GM21619 (cell line): ENCODE results near the gene GTSF1L.
A peak's percentile ranks its signal among the peaks of the same experiment; 100 is the strongest.

ENCODE experiments used
- ATAC-seq: cut with Tn5 transposase; IDR thresholded peaks from one replicate; pipeline ENCODE4 v1.9.1; 2021; ENCODE audit not compliant: unreplicated experiment

GTSF1L gene

DNA sequence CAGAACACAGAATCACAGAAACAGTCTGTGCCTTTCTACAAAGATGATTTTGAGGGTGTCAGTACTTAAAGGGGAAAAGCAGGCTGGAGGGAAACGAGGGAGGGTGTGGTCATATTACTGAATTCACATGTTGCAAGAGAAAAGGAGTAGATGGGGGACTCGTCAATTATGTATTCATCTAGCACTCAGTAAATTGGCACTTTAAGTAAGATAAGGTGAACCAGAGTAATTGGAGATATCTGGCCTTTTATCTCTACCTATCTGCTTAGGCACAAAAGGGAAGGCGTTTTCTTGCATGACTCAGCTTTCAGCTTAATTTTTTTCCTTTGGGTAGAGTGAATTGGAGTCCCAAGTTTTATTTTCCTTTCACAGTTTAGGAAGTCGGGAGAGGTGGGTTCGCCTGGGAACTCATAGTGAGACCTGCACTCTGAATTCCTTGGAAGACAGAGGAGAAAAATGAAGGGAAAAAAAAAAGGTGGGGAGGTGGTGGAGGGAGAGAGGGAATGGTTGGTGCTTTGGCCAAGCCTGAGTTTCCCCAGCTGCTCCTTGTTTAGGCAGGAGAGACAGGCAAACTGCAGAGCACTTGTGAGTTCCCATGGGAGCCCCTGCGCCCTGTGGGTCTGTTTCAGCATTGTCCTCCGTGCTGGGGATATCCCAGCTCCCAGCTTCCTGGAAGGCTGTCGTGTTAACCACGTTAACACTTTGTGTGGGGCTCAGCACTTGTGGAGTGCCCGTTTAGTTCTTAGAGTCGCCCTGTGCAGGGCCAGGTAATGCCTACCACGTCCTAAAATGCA, 19.7 kb upstream of the GTSF1L start:
- ATAC-seq, result no peak

DNA sequence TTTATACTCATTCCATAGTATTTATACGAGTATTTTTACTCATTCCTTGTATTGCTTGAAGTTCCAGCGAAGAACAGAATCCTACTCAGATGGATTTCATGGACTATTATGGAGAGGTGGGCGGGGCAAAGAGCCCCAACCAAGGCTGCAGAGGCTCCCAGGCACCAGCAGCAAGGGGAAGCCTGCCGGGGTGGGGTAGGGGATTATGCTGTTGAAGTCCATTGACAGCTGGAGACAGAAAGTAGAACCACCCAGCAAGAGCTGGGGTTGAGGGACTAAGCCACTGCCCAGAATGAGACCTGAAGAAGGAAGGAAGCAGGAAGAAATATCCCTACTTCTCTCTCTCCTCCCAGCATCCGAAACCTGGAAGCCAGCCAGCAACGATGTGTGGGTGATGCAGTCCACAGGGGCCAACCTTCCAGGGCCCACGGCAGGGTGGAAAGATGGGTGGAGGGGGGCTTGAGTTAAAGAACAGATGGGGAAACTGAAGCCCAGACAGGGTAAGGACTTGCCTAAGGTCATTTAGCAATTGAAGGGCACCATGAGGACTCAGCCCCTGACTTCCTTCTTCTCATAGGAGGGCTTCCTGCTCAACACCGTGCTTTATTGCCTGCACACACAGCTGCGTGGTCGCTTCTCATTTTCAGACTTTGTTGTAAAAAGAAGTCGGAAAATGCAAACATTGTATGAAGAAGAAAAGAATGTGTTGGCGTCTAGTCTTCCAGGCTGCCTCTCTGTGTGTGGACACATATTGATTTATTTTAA, 18.3 kb upstream of the GTSF1L start:
- no peak for ATAC-seq

DNA sequence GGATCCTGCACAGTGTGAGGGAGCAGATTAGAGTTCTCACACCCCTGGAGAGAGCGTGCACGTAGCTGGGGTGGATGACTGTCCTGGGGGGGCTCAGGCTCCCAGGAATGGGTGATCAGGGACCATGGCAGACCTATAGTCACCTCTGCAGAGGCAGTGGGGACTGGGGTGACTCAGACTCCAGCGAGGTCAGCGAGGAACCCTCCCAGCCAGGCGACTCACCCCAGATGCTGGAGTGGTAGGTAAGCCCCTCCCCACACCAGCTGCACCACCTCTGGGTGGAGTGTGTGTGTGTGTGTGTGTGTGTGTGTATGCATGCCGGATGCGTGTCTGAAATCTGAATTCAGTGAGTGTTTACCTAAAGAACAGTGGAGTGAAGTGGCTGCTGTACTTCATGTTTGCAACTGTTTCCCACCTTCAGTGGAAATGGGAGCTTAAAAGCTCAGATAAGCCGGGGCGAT, 17.4 kb upstream of the GTSF1L start:
- no peak for ATAC-seq

DNA sequence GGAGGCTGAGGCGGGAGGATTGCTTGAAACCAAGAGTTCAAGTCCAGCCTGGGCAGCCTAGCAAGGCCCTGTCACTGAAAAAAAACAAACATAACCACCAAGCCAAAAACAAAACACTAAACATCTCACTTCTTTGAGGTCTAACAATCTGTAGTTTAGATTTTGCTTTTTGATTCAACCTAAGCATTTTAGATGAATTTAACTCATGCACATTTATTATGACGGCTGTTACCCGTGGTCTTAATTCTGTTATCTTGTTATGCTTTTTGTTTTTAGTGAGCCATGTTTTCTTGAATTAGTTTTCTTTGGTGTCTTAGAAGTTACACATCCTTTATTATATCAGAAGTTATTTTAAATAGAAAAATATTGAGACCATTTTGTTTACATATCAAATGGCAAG, 13.8 kb upstream of the GTSF1L start:
- ATAC-seq, result no peak

DNA sequence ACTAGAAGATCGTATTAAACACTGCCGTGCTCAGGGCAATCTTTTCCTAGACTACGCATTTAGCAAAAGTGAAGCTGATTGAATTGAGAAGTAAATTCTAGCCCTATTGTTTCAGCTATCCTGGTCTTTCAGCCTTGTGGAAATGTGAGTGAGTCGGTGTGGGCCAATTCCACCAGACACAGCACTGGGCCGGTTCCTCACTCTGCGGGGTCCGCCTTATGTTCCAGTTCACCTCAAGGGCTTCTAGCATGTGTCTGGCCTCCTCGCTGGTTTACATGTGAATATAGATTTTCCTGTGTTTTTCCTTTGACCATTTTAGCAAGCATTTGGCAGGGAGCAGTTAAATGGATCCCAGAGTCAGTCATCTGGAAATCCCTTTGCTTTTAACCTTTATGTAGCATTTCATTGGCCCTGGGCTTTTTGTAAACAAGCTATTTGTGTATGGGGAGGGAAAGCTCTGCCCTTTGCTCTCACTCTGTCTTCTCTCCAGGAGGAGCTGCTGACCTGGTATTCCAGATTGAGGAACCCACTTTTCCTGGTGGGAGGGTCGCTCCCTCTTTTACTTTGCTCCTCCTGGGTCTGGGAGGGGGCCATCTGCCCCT, 12.4 kb upstream of the GTSF1L start:
- ATAC-seq, result no peak

DNA sequence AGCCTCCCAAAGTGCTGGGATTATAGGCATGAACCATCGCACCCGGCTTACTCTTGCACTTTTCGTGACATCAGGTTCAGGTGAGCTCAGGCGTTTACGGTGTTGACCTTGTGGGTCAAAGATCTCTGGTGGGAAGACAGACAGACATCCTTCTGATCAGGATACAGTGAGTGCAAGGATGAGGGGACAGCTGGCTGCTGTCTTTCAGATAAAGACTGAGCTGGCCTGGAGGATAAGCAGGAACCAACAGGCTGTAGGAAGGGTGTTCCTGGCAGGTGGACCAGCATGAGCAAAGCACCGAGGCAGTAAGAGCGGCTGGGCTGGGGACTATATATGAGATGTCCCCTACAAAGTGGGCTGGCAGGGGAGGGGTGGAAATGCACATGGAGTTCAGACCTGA, 11.1 kb upstream of the GTSF1L start:
- no peak for ATAC-seq

DNA sequence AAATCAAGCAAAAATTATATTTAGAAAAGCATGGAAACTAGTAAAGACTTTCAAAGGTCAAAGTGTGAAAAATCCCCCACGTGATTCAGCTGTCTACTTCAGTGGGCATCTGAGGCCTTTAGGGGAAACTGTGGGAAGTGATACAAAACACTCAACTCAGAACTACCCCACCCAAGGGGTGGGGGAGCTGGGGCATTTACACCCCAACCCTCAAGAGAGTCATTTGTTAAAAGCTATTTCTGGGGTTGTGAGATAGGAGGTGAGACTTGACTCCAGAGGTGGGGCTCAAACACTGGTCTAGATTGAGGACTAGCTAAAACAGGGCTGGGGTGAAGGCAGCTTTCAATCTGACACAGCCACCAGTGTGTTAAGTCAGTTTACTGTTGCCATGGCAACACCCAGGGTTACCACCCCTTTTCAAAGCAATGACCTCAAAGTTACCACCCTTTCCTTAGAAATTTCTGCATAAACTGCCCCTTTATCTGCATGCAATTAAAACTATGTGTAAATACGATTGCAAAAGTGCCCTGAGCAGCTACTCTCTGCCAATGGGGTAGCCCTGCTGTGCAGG, 9.9 kb upstream of the GTSF1L start:
- ATAC-seq, result peak; percentile 72

DNA sequence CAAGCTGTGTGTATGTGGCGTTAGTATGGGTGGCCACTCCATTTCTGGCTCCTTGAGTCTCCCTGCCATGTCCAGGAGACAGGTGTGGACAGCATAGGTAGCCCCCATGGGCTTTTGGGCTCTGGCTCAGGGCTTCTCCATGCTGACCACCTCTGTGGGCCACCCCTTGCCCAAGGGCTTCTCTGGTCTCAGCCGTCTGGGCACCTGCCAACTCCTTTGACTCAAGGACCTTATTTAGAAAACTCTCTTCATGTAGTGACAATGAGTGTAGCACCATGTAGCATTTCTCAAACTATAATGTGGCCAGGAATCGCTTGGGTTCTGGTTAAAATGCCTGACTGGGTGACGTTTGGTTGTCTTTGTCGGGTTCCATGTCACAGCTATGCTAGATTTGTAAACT, 5.1 kb upstream of the GTSF1L start:
- ATAC-seq, result no peak

DNA sequence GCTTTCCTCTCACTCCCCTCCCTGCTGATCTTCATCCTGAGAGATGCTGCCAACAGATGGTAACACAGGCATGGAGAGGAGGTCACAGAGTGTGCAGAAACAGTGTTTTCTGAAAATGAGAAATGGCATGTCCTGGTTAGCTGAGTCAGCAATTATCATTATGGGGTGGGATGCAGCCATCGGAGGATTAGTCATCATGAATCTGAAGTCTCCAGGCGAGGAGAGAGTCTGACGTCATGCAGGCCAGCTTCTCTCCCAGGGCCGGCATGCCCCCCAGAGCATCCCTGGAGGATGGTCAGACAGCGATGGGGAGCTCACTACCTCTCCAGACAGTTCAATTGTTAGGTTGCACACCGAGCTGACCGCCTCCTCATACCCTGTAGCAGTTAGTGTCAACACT, 4.7 kb upstream of the GTSF1L start:
- no peak for ATAC-seq

DNA sequence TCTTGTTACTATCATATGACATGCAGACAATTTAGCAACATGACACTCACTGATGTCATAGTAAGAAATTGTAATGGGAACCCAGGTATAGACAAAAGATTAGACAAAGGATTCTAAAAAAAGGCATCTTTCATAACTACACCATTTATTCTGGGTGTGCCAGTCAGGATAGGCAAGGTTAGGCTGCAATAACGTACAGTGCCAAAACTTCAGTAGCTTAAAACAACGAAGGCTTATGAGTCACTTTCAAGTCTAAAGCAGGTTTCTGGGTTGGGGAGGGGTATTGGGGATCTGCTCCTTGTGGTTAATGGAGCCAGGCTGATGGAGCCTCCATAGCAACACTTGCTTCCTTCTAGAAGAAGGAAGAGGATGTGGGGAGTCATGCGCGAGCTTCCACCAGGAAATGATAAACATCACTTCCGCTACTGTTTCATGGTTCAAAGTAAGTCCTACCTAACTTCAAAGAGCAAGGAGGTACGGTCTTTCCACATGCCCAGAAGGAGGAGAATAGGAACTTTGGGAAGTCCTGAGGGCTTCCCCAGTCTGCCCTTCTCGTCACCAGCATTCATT, 2.0 kb upstream of the GTSF1L start:
- no peak for ATAC-seq

DNA sequence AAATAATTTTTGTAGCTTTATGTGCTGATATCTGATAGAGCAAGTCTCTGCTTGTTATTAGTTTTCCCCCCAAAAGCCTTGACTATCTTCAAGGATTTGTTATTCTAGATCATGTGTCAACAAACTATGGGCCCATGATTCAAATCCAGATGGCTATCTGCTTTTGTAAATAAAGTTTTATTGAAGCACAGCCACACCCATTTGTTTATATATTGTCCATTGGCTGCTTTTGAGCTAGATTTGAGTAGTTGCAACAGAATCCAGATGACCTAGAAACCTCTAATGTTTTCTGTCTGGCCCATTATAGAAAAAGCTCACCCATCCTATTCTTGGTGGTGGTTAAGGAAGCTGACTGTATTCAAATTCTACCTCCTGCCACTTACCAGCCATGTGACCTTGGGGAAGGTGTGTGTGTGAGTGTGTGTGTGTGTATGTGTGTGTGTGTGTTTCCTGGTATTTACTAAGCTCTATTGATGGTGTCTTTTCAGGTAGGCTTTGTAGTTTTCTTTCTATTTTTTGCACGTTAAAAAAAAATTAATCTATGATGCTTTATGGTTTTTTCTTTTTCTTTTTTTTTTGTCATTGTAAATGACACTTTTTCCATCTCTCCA, 1.3 kb upstream of the GTSF1L start:
- peak; percentile 62 for ATAC-seq

DNA sequence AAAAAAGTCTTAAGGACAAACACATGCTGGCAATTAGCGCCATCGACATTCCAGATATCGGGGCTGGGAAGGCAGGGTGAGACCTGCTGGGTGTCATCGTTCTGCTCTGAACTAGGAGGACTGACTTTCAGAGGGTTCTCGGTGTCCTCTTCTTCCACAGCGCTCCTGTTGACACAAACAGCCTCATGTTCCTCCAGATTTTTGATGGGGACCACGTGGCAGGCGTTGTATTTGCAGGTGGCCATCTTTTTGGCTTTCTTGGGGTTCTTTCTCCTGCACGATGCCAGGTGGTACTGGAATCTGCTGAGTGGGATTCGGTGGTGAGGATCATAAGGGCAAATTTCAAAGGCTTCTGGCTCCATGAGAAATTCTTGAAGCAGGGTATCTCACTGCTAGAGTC, 469 bp downstream of the GTSF1L start:
- ATAC-seq, result no peak

DNA sequence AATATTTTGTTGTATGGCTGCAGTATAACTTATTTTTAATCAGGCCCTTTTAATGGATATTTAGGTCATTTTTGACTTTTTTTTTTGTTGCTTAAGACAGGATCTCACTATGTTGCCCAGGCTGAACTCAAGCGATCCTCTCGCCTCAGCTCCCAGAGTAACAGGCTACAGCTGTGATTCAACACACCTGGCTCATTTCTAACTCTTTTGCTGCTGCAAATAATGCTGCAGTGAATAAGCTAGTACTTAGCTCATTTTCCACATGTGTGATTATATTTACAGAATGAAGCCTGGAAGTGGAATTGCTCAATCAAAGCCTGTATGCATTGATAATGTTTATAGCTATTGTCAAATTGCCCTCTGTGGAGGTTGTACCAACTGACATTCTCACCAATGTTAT, 1.1 kb downstream of the GTSF1L start:
- no peak for ATAC-seq

DNA sequence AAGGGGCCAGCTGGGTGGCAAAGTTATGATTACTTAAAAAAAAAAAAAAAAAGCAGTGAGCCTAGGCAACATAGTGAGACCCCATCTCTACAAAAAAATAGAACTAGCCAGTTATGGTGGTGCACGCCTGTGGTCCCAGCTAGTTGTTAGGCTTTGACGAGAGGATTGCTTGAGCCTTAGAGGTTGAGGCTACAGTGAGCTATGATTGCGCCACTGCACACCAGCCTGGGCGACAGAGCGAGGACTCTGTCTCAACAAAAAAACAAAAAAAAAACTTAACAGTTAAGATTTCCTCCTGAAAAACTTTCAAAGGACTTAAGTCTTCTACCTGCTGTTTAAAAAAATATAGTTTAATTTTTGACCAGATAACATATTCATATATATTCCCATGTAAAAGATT, 2.4 kb downstream of the GTSF1L start:
- no peak for ATAC-seq

DNA sequence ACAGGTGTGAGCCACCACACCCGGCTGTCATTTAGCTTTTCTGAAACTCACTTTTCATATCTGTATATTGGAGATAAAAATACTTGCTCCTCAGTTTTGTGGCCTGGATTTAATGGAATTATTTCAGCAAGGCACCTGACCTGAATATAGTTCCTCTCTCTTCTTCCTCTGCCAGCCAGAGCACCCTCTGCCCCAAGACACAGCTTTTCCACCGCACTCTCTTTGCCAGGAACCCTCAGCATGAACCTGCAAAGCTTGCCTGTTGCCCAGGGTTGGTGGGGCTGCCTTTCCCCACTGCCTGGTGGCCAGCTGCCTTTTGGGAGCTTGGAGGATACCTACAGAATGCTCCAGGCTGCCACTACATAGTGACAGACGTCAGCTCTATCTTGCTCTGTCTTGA, 3.1 kb downstream of the GTSF1L start:
- ATAC-seq, result no peak

DNA sequence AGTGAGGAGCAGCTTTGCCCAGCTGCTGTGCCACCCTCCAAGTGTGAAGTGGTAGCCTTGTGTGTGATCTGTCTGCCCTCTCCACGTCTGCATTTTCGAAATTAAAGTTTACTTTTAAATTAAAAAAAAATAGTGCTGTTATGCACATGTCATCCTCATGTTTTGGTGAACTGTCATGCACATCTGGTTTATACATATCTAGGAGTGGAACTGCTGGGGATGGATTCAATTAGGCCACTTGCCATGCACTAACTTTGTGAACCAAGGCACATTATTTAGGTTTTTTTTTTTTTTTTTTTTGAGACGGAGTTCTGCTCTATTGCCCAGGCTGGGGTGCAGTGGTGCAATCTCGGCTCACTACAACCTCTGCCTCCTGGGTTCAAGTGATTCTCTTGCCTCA, 3.6 kb downstream of the GTSF1L start:
- ATAC-seq, result no peak

DNA sequence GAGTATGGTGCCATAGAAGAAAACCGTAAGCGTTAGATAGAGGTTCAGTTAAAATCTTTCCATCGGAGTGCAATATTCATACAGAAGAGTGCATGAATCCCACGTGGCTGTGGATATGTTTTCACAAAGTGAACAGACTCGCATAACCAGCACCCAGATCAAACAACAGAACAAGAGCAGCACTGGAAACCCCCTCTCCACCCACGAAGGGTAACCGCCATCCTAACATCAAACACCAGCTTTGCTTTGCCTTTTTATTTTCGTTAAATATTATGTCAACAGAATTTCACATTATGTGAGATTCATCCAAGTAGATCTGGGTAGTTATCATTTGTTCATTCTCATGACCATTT, 4.7 kb downstream of the GTSF1L start:
- ATAC-seq, result no peak

DNA sequence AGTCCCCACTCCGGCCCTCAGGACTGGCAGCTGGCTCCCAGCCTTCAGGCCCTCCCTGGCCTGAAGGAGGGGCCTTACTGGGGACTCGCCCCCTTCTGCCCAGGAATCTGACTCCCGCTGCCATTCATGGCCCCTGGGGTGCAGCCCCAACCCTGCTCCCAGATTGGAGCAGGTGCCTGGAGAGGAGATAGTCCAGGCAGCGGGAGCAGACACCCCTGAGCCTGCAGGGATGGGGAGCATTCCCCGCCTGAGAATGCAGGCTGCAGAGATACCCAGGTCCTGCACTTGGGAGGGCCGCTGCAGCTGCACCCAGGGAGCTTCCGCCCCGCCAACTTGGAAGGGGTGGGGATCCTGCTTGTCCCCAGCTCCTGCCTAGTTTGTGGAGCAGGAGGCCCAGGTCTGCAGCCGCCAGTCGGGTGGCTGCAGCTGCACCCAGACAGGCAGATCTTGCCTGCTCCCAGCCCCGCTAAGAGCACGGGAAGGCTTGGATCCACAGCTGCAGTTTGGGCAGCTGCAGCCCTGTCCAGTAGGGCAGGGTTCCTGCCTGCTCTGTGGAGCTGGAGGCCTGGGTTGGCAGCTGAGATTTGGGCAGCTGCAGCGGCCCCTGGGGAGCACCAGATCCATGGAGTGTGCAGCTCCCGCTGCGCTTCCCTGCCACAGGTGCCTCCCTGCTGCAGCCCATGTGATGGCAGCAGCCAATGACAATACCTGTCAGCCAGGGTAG, 5.2 kb downstream of the GTSF1L start:
- no peak for ATAC-seq

DNA sequence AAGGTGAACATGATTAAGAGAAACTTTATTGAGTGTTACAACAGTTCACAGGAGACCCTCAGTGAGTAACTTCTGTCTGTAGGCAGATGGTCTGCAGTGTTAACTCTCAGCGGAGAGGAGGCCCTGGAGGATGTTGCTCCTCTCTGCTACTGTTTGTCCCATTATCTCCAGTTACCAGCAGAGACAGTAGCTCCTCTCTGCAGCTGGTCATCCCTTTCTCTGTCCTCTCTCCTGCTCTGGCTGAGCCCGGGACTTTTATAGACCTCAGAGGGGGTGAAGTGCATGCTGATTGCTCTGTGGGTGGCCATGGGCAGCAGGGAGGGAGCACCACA, 5.7 kb downstream of the GTSF1L start:
- ATAC-seq, result no peak

DNA sequence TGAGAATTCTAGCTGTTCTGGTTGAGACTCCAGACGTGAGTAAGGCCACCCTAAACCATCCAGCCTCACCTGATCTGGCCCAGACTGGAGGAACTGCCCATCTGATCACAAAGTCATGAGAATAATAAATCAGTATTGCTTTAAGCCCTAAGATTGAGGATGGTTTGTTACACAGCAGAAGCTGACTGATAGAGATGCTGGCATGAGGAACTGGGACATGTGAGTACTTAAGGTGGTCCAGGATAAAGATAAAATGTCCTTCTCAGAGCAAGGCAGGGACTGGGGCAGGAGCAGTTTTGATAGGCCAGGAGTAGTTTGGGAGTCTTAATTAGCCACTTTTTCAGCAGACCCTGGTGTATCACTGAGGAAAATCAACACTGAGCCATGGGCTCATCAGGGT, 6.8 kb downstream of the GTSF1L start:
- ATAC-seq, result no peak

DNA sequence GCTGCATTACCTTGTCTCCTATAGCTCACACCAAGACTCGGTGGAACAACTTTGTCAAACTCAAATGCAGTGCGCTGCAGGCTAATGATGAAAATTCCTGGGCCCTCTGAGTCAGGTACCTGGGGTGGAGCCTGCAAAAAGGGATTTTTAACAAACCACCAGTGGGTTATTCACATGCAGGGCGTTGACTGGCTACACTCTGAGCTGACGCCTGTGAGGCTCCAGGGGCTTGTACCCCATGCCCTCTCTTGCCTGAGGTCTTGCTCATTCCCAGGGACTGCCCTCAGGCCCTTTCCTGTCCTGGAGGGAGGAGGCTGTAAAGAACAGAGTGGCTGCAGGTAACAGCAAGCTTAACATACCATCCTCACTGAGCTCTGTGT, 9.2 kb downstream of the GTSF1L start:
- no peak for ATAC-seq
